HEK293 (cell line): ENCODE results near the gene CTSF.

Source experiments
- BCL11B ChIP-seq: fragments of 450-650 bp; formaldehyde crosslinking; IDR thresholded peaks from 2 replicates; pipeline ENCODE4 v1.5.1; 2016; ENCODE audit warnings: low read depth, missing biosample characterization, missing genetic modification characterization
- EGR2 ChIP-seq: fragments of 450-650 bp; formaldehyde crosslinking; IDR thresholded peaks from 2 replicates; pipeline ENCODE4 v1.5.1; 2016; ENCODE audit warnings: low read depth, missing biosample characterization, missing genetic modification characterization
- HOXC10 ChIP-seq: sonication (generic); formaldehyde crosslinking; IDR thresholded peaks from 2 replicates; pipeline ENCODE4 v1.8.1; 2023; ENCODE audit warnings: mild to moderate bottlenecking, missing genetic modification reagents
- IKZF3 ChIP-seq: fragments of 450-650 bp; IDR thresholded peaks from 2 replicates; pipeline ENCODE4 v1.5.0; 2018; ENCODE audit warnings: missing biosample characterization, mild to moderate bottlenecking, missing genetic modification characterization, moderate library complexity
- PRDM10 ChIP-seq: fragments of 450-650 bp; formaldehyde crosslinking; IDR thresholded peaks from 2 replicates; pipeline ENCODE4 v1.5.1; 2016; ENCODE audit warnings: missing biosample characterization, missing genetic modification characterization
- SETDB1 ChIP-seq: IDR thresholded peaks from one replicate; pipeline ENCODE4 v1.6.1; 2017; ENCODE audit warnings: mild to moderate bottlenecking, low read length, moderate library complexity, mixed read lengths; ENCODE audit not compliant: insufficient read length
- ZBTB49 ChIP-seq: fragments of 450-650 bp; formaldehyde crosslinking; IDR thresholded peaks from 2 replicates; pipeline ENCODE4 v1.5.1; 2016; ENCODE audit warnings: missing biosample characterization, missing genetic modification characterization, low read depth
- ZNF146 ChIP-seq: fragments of 450-650 bp; formaldehyde crosslinking; IDR thresholded peaks from 2 replicates; pipeline ENCODE4 v1.5.1; 2016; ENCODE audit warnings: missing biosample characterization, missing genetic modification characterization
- ZNF292 ChIP-seq: fragments of 450-650 bp; formaldehyde crosslinking; IDR thresholded peaks from 2 replicates; pipeline ENCODE4 v1.5.1; 2016; ENCODE audit warnings: low read depth, missing biosample characterization, missing genetic modification characterization, borderline replicate concordance
- ZNF302 ChIP-seq: fragments of 450-650 bp; formaldehyde crosslinking; IDR thresholded peaks from 2 replicates; pipeline ENCODE4 v1.5.1; 2016; ENCODE audit warnings: missing biosample characterization, missing genetic modification characterization, low read depth
- ZNF404 ChIP-seq: fragments of 450-650 bp; formaldehyde crosslinking; IDR thresholded peaks from 2 replicates; pipeline ENCODE4 v1.5.1; 2017; ENCODE audit warnings: missing biosample characterization, missing genetic modification characterization
- ZNF416 ChIP-seq: fragments of 450-650 bp; formaldehyde crosslinking; IDR thresholded peaks from 2 replicates; pipeline ENCODE4 v1.5.1; 2016; ENCODE audit warnings: missing biosample characterization, missing genetic modification characterization
- ZNF473 ChIP-seq: fragments of 450-650 bp; formaldehyde crosslinking; IDR thresholded peaks from 2 replicates; pipeline ENCODE4 v1.5.1; 2017; ENCODE audit warnings: missing biosample characterization, missing genetic modification characterization
- ZNF530 ChIP-seq: fragments of 450-650 bp; formaldehyde crosslinking; IDR thresholded peaks from 2 replicates; pipeline ENCODE4 v1.5.1; 2016; ENCODE audit warnings: low read depth, missing biosample characterization, missing genetic modification characterization
- ZNF596 ChIP-seq: fragments of 450-650 bp; IDR thresholded peaks from 2 replicates; pipeline ENCODE4 v1.5.0; 2018; ENCODE audit warnings: missing biosample characterization, mild to moderate bottlenecking, missing genetic modification characterization, moderate library complexity
- ZNF629 ChIP-seq: fragments of 450-650 bp; formaldehyde crosslinking; IDR thresholded peaks from 2 replicates; pipeline ENCODE4 v1.5.1; 2017; ENCODE audit warnings: missing biosample characterization, missing genetic modification characterization
- ZNF701 ChIP-seq: fragments of 450-650 bp; formaldehyde crosslinking; IDR thresholded peaks from 2 replicates; pipeline ENCODE4 v1.5.1; 2016; ENCODE audit warnings: missing biosample characterization, missing genetic modification characterization
- TF ChIP-seq, protein P1 (sequence below): fragments of 450-650 bp; formaldehyde crosslinking; conservative IDR thresholded peaks from 2 replicates; pipeline ENCODE4 v1.5.1; 2016; ENCODE audit warnings: low read depth, missing biosample characterization, missing genetic modification characterization
- TF ChIP-seq, protein P2 (sequence below): fragments of 450-650 bp; formaldehyde crosslinking; IDR thresholded peaks from 2 replicates; pipeline ENCODE4 v1.5.1; 2016; ENCODE audit warnings: missing biosample characterization, missing genetic modification characterization
- TF ChIP-seq, protein P3 (sequence below): fragments of 450-650 bp; formaldehyde crosslinking; IDR thresholded peaks from 2 replicates; pipeline ENCODE4 v1.5.1; 2016; ENCODE audit warnings: missing biosample characterization, missing genetic modification characterization
- TF ChIP-seq, protein P4 (sequence below): fragments of 450-650 bp; formaldehyde crosslinking; IDR thresholded peaks from 2 replicates; pipeline ENCODE4 v1.5.1; 2017; ENCODE audit warnings: missing biosample characterization, missing genetic modification characterization

The CTSF gene

GRCh38 chr11:66592457-66593302 is 24.3 kb upstream of the CTSF start, which contains the start of the genes CCDC87 and CCS (continued):
- TF ChIP-seq, protein P1, sequence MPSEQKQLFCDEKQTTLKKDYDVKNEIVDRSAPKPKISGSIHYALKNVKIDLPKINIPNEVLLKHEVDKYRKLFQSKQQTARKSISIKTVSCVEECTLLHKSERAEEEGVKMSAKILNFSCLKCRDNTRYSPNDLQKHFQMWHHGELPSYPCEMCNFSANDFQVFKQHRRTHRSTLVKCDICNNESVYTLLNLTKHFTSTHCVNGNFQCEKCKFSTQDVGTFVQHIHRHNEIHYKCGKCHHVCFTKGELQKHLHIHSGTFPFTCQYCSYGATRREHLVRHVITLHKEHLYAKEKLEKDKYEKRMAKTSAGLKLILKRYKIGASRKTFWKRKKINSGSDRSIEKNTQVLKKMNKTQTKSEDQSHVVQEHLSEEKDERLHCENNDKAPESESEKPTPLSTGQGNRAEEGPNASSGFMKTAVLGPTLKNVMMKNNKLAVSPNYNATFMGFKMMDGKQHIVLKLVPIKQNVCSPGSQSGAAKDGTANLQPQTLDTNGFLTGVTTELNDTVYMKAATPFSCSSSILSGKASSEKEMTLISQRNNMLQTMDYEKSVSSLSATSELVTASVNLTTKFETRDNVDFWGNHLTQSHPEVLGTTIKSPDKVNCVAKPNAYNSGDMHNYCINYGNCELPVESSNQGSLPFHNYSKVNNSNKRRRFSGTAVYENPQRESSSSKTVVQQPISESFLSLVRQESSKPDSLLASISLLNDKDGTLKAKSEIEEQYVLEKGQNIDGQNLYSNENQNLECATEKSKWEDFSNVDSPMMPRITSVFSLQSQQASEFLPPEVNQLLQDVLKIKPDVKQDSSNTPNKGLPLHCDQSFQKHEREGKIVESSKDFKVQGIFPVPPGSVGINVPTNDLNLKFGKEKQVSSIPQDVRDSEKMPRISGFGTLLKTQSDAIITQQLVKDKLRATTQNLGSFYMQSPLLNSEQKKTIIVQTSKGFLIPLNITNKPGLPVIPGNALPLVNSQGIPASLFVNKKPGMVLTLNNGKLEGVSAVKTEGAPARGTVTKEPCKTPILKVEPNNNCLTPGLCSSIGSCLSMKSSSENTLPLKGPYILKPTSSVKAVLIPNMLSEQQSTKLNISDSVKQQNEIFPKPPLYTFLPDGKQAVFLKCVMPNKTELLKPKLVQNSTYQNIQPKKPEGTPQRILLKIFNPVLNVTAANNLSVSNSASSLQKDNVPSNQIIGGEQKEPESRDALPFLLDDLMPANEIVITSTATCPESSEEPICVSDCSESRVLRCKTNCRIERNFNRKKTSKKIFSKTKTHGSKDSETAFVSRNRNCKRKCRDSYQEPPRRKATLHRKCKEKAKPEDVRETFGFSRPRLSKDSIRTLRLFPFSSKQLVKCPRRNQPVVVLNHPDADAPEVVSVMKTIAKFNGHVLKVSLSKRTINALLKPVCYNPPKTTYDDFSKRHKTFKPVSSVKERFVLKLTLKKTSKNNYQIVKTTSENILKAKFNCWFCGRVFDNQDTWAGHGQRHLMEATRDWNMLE (tag by site-specific recombination): no peak
- TF ChIP-seq ZNF404 (tag by site-specific recombination) (no peak), ZNF629 (tag by site-specific recombination) (no peak), SETDB1 (peak; percentile 45), HOXC10 (CRISPR knock-in tag) (no peak), ZNF701 (no peak), ZNF473 (no peak), BCL11B (tag by site-specific recombination) (no peak), ZNF416 (tag by site-specific recombination) (no peak), ZNF302 (tag by site-specific recombination) (no peak), ZBTB49 (tag by site-specific recombination) (no peak), IKZF3 (tag by site-specific recombination) (no peak), ZNF146 (no peak), ZNF530 (tag by site-specific recombination) (no peak), ZNF292 (tag by site-specific recombination) (no peak), EGR2 (no peak), ZNF596 (tag by site-specific recombination) (no peak), PRDM10 (no peak)
- TF ChIP-seq, protein P2, sequence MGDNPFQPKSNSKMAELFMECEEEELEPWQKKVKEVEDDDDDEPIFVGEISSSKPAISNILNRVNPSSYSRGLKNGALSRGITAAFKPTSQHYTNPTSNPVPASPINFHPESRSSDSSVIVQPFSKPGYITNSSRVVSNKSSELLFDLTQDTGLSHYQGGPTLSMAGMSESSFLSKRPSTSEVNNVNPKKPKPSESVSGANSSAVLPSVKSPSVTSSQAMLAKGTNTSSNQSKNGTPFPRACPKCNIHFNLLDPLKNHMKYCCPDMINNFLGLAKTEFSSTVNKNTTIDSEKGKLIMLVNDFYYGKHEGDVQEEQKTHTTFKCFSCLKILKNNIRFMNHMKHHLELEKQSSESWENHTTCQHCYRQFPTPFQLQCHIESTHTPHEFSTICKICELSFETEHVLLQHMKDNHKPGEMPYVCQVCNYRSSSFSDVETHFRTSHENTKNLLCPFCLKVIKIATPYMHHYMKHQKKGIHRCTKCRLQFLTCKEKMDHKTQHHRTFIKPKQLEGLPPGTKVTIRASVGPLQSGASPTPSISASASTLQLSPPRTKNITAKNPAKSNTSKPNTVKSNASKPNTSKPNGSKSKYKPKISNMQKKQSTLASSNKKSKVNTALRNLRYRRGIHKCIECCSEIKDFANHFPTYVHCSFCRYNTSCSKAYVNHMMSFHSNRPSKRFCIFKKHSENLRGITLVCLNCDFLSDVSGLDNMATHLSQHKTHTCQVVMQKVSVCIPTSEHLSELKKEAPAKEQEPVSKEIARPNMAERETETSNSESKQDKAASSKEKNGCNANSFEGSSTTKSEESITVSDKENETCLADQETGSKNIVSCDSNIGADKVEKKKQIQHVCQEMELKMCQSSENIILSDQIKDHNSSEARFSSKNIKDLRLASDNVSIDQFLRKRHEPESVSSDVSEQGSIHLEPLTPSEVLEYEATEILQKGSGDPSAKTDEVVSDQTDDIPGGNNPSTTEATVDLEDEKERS (tag by site-specific recombination): no peak
- TF ChIP-seq, protein P3, sequence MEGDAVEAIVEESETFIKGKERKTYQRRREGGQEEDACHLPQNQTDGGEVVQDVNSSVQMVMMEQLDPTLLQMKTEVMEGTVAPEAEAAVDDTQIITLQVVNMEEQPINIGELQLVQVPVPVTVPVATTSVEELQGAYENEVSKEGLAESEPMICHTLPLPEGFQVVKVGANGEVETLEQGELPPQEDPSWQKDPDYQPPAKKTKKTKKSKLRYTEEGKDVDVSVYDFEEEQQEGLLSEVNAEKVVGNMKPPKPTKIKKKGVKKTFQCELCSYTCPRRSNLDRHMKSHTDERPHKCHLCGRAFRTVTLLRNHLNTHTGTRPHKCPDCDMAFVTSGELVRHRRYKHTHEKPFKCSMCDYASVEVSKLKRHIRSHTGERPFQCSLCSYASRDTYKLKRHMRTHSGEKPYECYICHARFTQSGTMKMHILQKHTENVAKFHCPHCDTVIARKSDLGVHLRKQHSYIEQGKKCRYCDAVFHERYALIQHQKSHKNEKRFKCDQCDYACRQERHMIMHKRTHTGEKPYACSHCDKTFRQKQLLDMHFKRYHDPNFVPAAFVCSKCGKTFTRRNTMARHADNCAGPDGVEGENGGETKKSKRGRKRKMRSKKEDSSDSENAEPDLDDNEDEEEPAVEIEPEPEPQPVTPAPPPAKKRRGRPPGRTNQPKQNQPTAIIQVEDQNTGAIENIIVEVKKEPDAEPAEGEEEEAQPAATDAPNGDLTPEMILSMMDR (tag by site-specific recombination): peak; percentile 99
- TF ChIP-seq, protein P4, sequence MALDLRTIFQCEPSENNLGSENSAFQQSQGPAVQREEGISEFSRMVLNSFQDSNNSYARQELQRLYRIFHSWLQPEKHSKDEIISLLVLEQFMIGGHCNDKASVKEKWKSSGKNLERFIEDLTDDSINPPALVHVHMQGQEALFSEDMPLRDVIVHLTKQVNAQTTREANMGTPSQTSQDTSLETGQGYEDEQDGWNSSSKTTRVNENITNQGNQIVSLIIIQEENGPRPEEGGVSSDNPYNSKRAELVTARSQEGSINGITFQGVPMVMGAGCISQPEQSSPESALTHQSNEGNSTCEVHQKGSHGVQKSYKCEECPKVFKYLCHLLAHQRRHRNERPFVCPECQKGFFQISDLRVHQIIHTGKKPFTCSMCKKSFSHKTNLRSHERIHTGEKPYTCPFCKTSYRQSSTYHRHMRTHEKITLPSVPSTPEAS (tag by site-specific recombination): no peak
